Measurements from ENCODE around the gene MYRIP. TPM values are rescaled to one million over a fixed set of nuclear protein-coding genes. Genes with fewer than 3 reads are reported as not detected.

Gene MYRIP
- polyA plus RNA-seq, 3 donors, result not detected

GRCh38 chr3:40021338-40021737 lies 211.9 kb downstream of the MYRIP start:
- Histone ChIP-seq H3K79me2 (ENCODE audit: insufficient read depth, low read length) (no peaks in the 10 kb centered on the region), H3K36me3 (replicated peaks in 1 of 2; ENCODE audit: control insufficient read depth in 1 of 2, insufficient read depth in 2 of 2, low read length in 2 of 2) (no peaks in the 10 kb centered on the region), H3K4me3 (replicated peaks in 1 of 3; ENCODE audit: low read depth in 2 of 3, low read length in 3 of 3) (no peak overlapping the region), H3K9ac (ENCODE audit: insufficient read depth, low read length, poor library complexity, severe bottlenecking) (no peak overlapping the region), H4K20me1 (ENCODE audit: insufficient read depth, low read length) (no peaks in the 10 kb centered on the region), H3K27ac (ENCODE audit: low read depth in 1 of 2, low read length in 2 of 2) (no peak overlapping the region), H3K9me3 (replicated peaks in 1 of 2; ENCODE audit: control insufficient read depth in 1 of 2, insufficient read depth in 1 of 2, low read length in 2 of 2) (peaks cover 9 to 25% of the 10 kb centered on the region in 2 donors), H3K4me2 (replicated peaks; ENCODE audit: extremely low read depth, low read length, poor library complexity, severe bottlenecking) (no peak overlapping the region), H3K4me1 (ENCODE audit: control insufficient read depth in 1 of 2, insufficient read depth in 2 of 2, low read length in 2 of 2) (no peaks in the 10 kb centered on the region), H2AFZ (ENCODE audit: insufficient read depth, low read depth, low read length, poor library complexity, severe bottlenecking) (no peak overlapping the region), H3K27me3 (ENCODE audit: control insufficient read depth in 2 of 2, insufficient read depth in 2 of 2, low read length in 2 of 2) (no peaks in the 10 kb centered on the region)
- Mint-ChIP-seq H3K4me3 (no peak overlapping the region), H3K27me3 (ENCODE audit: low read depth in 3 of 3) (peaks cover 2 to 3% (median 3%) of the 10 kb centered on the region in 3 donors), H3K27ac (no peak overlapping the region), H3K36me3 (no peaks in the 10 kb centered on the region), H3K9me3 (peaks cover 10 to 19% (median 13%) of the 10 kb centered on the region in 7 donors), H3K4me1 (no peaks in the 10 kb centered on the region)
- intact Hi-C loops (cut with micrococcal nuclease), result no loop called here
- no peak for DNase-seq
- WGBS (ENCODE audit: insufficient coverage), result no CpG with 5 or more reads among the region's 1 CpG
- TF ChIP-seq CTCF (IDR thresholded peaks at IDR 0.05), result no peak

GRCh38 chr3:40022297-40022827 lies 213.0 kb downstream of the MYRIP start:
- no peak overlapping the region for H3K27ac Mint-ChIP-seq
- intact Hi-C loops (cut with micrococcal nuclease), result no loop called here
- 70% methylated on average over 4 of the region's 4 CpGs for WGBS (ENCODE audit: insufficient coverage)
- Histone ChIP-seq H3K36me3 (replicated peaks in 1 of 2; ENCODE audit: control insufficient read depth in 1 of 2, insufficient read depth in 2 of 2, low read length in 2 of 2) (no peaks in the 10 kb centered on the region), H3K4me1 (ENCODE audit: control insufficient read depth in 1 of 2, insufficient read depth in 2 of 2, low read length in 2 of 2) (no peaks in the 10 kb centered on the region), H3K27ac (ENCODE audit: low read depth in 1 of 2, low read length in 2 of 2) (no peak overlapping the region), H2AFZ (ENCODE audit: insufficient read depth, low read depth, low read length, poor library complexity, severe bottlenecking) (no peak overlapping the region), H3K9ac (ENCODE audit: insufficient read depth, low read length, poor library complexity, severe bottlenecking) (no peak overlapping the region), H3K4me3 (replicated peaks in 1 of 3; ENCODE audit: low read depth in 2 of 3, low read length in 3 of 3) (no peak overlapping the region), H3K9me3 (replicated peaks in 1 of 2; ENCODE audit: control insufficient read depth in 1 of 2, insufficient read depth in 1 of 2, low read length in 2 of 2) (peaks cover 18 to 35% of the 10 kb centered on the region in 2 donors), H3K79me2 (ENCODE audit: insufficient read depth, low read length) (no peaks in the 10 kb centered on the region), H3K4me2 (replicated peaks; ENCODE audit: extremely low read depth, low read length, poor library complexity, severe bottlenecking) (no peak overlapping the region), H4K20me1 (ENCODE audit: insufficient read depth, low read length) (no peaks in the 10 kb centered on the region), H3K27me3 (ENCODE audit: control insufficient read depth in 2 of 2, insufficient read depth in 2 of 2, low read length in 2 of 2) (no peaks in the 10 kb centered on the region)
- TF ChIP-seq CTCF (IDR thresholded peaks at IDR 0.05), result no peak
- H3K27me3 Mint-ChIP-seq (ENCODE audit: low read depth in 3 of 3), result peaks cover 2 to 3% (median 3%) of the 10 kb centered on the region in 3 donors
- peaks cover 17 to 29% (median 19%) of the 10 kb centered on the region in 7 donors for H3K9me3 Mint-ChIP-seq
- no peak for DNase-seq
- no peak overlapping the region for H3K4me3 Mint-ChIP-seq
- no peaks in the 10 kb centered on the region for H3K4me1 Mint-ChIP-seq
- H3K36me3 Mint-ChIP-seq, result no peaks in the 10 kb centered on the region
